Activated naive CD4-positive, alpha-beta T cell treated with anti-CD3 and anti-CD28 coated beads, Interleukin-2, amount 50 U/mL, for 24 hours (primary cell): ENCODE results near the gene ACER3.
"Not testable (repeated sequence)": the region's sequence is repeated elsewhere in the genome, so short reads cannot be mapped to it uniquely, and the experiment has no call there.

Experiments used
- H3K27ac Mint-ChIP-seq: one replicate; pipeline ENCODE4 v1.8.0; 2021; ENCODE audit warnings: mild to moderate bottlenecking, mixed read lengths
- H3K27me3 Mint-ChIP-seq: one replicate; pipeline ENCODE4 v1.8.0; 2021; ENCODE audit warnings: mixed read lengths
- H3K36me3 Mint-ChIP-seq: one replicate; pipeline ENCODE4 v1.8.0; 2021; ENCODE audit warnings: mixed read lengths
- H3K4me1 Mint-ChIP-seq: one replicate; pipeline ENCODE4 v1.8.0; 2021; ENCODE audit warnings: mixed read lengths
- H3K4me3 Mint-ChIP-seq: one replicate; pipeline ENCODE4 v1.8.0; 2021; ENCODE audit warnings: mild to moderate bottlenecking, mixed read lengths
- H3K9me3 Mint-ChIP-seq: one replicate; pipeline ENCODE4 v1.8.0; 2021; ENCODE audit warnings: mixed read lengths

ACER3 gene

DNA sequence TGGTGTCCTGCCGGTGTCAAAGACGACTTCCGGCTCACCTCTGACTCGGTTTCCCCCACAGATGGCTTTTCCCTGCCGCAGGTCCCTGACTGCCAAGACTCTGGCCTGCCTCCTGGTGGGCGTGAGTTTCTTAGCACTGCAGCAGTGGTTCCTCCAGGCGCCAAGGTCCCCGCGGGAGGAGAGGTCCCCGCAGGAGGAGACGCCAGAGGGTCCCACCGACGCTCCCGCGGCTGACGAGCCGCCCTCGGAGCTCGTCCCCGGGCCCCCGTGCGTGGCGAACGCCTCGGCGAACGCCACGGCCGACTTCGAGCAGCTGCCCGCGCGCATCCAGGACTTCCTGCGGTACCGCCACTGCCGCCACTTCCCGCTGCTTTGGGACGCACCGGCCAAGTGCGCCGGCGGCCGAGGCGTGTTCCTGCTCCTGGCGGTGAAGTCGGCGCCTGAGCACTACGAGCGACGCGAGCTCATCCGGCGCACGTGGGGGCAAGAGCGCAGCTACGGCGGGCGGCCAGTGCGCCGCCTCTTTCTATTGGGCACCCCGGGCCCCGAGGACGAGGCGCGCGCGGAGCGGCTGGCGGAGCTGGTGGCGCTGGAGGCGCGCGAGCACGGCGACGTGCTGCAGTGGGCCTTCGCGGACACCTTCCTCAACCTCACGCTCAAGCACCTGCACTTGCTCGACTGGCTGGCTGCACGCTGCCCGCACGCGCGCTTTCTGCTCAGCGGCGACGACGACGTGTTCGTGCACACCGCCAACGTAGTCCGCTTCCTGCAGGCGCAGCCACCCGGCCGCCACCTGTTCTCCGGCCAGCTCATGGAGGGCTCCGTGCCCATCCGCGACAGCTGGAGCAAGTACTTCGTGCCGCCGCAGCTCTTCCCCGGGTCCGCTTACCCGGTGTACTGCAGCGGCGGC is 179.0 kb downstream of the ACER3 start:
- H3K4me3 Mint-ChIP-seq = no peak overlapping the region
- H3K4me1 Mint-ChIP-seq = no peaks in the 10 kb centered on the region
- H3K27ac Mint-ChIP-seq = no peak overlapping the region
- H3K27me3 Mint-ChIP-seq = peaks cover 31% of the 10 kb centered on the region
- H3K9me3 Mint-ChIP-seq = no peaks in the 10 kb centered on the region
- no peaks in the 10 kb centered on the region for H3K36me3 Mint-ChIP-seq

DNA sequence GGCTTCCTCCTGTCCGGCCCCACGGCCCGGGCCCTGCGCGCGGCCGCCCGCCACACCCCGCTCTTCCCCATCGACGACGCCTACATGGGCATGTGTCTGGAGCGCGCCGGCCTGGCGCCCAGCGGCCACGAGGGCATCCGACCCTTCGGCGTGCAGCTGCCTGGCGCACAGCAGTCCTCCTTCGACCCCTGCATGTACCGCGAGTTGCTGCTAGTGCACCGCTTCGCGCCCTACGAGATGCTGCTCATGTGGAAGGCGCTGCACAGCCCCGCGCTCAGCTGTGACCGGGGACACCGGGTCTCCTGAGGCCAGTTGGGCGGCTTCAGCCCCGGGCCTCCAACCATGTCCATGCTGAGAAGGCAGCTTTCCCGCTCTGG is 179.7 kb downstream of the ACER3 start:
- Mint-ChIP-seq H3K4me3 (no peak overlapping the region), H3K27ac (no peak overlapping the region), H3K36me3 (no peaks in the 10 kb centered on the region), H3K9me3 (no peaks in the 10 kb centered on the region), H3K27me3 (peaks cover 34% of the 10 kb centered on the region), H3K4me1 (no peaks in the 10 kb centered on the region)

DNA sequence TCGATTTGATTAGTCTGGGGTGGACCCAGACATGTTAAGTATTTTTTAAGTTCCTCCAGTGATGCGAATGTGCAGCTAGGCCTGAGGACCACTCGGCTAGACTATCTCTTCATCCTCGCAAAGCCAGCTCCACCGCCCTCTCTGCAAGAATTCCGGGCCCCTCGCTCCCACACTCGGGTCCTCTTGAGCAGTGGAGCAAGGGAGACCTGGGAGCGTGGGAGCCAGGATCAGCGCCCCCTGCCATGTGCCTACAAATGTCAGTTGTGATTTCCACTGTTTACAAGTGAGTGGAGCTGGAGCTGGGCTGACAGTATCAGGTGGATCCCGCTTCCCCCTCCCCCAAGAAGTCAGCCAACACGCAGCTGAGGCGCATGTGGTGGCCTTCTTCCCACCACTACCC is 180.2 kb downstream of the ACER3 start:
- no peaks in the 10 kb centered on the region for H3K4me1 Mint-ChIP-seq
- peak overlapping the region; percentile 46 for H3K4me3 Mint-ChIP-seq
- no peaks in the 10 kb centered on the region for H3K9me3 Mint-ChIP-seq
- no peak overlapping the region for H3K27ac Mint-ChIP-seq
- peaks cover 34% of the 10 kb centered on the region for H3K27me3 Mint-ChIP-seq
- H3K36me3 Mint-ChIP-seq = no peaks in the 10 kb centered on the region

DNA sequence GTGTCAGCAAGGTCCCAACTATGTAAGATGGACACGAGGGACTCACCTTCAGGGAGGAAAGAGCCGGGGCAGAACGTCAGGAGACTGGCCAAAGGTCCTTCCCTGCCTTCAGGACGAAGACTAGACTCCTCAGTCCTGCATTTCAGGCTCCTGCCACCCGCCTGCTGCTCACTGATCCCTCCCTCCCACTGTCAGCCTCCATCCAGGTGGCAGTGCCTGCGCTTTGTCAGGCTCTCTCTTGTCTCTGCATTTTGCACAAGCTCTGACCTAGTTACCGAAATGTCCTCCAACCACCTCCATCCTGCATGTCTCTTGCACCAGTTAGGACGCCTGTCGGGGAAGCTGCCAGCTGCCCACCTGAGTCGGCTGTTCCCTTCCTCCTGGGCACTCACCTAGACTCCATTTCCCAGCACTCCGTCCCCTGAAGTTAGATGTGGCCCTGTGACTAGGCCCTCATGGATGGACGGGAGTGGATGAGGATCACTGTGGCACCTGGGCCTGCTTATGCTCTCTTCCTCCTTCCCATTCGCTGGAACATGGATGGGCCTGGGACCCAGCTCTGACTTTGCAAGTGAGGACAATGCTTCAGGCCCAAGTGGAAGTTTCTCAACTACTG is 181.5 kb downstream of the ACER3 start:
- no peaks in the 10 kb centered on the region for H3K9me3 Mint-ChIP-seq
- peaks cover 11% of the 10 kb centered on the region for H3K4me1 Mint-ChIP-seq
- H3K27ac Mint-ChIP-seq = no peak overlapping the region
- H3K4me3 Mint-ChIP-seq = no peak overlapping the region
- peaks cover 24% of the 10 kb centered on the region for H3K27me3 Mint-ChIP-seq
- no peaks in the 10 kb centered on the region for H3K36me3 Mint-ChIP-seq

DNA sequence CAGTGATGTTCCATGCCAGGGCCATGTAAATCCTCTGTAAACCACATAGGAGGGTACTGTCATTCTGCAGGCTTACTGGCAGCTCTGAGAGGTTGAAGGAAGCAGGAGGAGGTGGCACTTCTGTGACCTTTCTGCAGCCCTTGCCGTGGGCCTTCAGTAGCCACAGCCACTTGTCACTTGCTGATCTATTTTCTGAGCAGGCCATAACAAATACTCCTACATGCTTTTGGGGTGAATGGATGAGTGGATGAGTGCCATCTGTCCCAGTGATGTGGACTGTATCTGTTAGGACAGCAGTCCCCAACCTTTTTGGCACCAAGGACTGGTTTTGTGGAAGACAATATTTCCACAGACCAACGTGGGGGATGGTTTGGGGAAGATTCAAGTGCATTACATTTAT is 183.6 kb downstream of the ACER3 start:
- Mint-ChIP-seq H3K27me3 (peaks cover 12% of the 10 kb centered on the region), H3K9me3 (no peaks in the 10 kb centered on the region), H3K36me3 (no peaks in the 10 kb centered on the region), H3K4me1 (peaks cover 12% of the 10 kb centered on the region), H3K27ac (no peak overlapping the region), H3K4me3 (no peak overlapping the region)

DNA sequence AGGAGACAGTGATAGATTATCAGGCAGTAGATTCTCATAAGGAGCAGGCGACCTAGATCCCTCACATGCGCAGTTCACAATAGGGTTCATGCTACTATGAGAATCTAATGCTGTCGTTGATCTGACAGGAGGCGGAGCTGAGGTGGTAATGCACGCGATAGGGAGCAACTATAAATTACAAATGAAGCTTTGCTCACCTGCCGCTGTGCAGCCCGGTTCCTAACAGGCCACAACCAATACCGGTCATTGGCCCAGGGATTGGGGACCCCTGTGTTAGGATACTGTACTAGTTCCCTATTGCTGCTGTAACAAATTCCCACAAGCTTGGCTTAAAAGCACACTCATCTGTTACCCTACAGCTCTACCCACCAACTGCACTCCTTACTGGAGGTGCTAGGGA is 184.2 kb downstream of the ACER3 start:
- no peak overlapping the region for H3K4me3 Mint-ChIP-seq
- no peaks in the 10 kb centered on the region for H3K36me3 Mint-ChIP-seq
- H3K27me3 Mint-ChIP-seq = peaks cover 12% of the 10 kb centered on the region
- H3K9me3 Mint-ChIP-seq = no peaks in the 10 kb centered on the region
- H3K27ac Mint-ChIP-seq = no peak overlapping the region
- peaks cover 12% of the 10 kb centered on the region for H3K4me1 Mint-ChIP-seq

DNA sequence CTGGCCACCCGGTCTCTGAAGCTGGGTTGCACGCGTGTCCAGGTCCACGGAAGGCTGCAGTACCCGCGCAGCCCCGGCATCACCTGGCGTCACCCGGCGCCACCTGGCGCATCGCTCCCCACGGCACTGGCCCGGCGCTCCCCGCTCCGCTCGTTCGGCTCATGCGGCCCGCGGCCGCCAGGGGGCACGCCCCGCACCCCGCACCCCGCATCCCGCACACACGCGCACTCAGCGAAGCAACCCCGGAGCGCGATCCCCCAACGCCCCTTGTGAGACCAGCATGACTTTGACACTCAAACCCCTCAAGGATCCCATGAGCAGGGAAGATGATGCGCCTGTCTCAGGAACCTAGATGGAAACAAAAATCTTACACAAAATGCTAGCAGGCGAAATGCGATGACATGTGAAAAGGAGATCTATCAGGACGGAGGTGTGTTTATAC is 185.4 kb downstream of the ACER3 start:
- H3K27ac Mint-ChIP-seq = no peak overlapping the region
- H3K27me3 Mint-ChIP-seq = peaks cover 7% of the 10 kb centered on the region
- no peak overlapping the region for H3K4me3 Mint-ChIP-seq
- peaks cover 12% of the 10 kb centered on the region for H3K4me1 Mint-ChIP-seq
- no peaks in the 10 kb centered on the region for H3K9me3 Mint-ChIP-seq
- H3K36me3 Mint-ChIP-seq = no peaks in the 10 kb centered on the region

DNA sequence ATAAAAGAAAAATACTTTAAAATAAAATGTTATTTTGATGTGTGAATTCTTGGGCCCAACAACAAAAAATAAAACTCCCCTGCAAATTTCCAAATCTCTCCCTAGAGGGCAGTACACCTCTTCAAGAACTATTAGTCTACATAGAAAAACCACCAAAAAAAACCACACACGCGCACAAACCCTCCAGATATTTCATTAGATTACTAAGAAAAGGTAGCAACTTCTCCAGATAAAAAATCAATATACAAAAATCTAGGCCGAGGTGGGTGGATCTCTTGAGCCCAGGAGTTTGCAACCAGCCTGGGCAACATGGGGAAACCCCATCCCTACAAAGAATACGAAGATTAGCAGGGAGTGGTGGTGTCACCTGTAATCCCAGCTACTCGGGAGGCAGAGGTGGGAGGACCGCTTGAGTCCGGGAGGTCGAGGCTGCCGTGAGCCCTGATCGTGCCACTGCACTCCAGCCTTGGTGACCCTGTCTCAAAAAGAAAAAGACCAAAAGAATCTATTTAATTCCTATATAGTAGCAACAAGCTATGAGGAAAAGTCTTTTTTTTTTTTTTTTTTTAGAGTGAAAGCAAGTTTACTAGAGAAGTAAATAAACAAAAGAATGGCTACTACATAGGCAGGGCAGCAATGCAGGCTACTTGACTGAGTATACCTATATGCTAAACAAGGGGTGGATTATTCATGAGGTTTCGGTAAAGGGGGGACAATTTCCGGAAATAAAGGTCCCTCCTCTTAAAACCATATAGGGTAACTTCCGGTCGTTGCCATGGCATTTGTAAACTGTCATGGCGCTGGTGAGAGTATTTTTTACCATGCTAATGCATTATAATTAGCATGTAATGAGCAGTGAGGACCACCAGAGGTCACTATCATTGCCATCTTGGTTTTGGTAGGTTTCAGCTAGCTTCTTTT is 186.5 kb downstream of the ACER3 start:
- Mint-ChIP-seq H3K27ac (peak overlapping the region; percentile 31), H3K9me3 (no peaks in the 10 kb centered on the region), H3K27me3 (peaks cover 4% of the 10 kb centered on the region), H3K36me3 (no peaks in the 10 kb centered on the region), H3K4me3 (peak overlapping the region; percentile 84), H3K4me1 (peaks cover 12% of the 10 kb centered on the region)

DNA sequence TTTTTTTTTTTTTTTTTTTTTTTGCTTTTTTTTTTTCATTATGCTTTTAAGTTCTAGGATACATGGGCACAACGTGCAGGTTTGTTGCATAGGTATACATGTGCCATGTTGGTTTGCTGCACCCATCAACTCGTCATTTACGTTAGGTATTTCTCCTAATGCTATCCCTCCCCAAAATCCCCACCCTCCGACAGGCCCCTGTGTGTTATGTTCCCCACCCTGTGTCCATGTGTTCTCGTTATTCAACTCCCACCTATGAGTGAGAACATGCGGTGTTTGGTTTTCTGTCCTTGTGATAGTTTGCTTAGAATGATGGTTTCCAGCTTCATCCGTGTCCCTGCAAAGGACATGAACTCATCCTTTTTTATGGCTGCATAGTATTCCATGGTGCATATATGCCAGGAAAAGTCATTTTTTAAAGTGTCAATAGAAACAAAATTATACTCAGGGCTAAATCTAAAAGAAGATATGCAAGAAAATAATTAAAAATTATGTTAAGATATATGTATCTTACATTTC is 187.3 kb downstream of the ACER3 start:
- not testable (repeated sequence) for H3K9me3 Mint-ChIP-seq, H3K4me3 Mint-ChIP-seq, H3K36me3 Mint-ChIP-seq, H3K27me3 Mint-ChIP-seq
- Mint-ChIP-seq H3K27ac (peak overlapping the region; percentile 27), H3K4me1 (peaks cover 12% of the 10 kb centered on the region)

DNA sequence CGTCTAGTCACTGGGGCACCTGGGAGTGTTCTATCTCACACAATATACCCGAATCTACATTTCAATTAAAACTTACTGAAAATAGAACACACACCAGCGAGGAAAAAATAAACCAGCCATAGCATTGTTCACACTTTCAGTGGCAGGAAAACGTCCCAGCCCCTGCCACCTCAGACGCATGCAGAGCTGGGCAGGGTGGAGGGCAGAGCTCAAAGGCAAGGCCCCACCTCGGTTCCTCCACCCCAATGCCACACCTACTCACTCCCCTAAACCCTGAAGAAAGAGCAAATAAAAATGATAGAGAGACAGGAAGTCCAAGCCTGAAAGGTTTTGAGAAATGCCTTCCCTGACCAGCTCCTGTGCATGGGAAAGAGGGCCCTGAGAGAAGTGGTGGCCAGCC is 188.3 kb downstream of the ACER3 start:
- no peak overlapping the region for H3K27ac Mint-ChIP-seq
- no peaks in the 10 kb centered on the region for H3K36me3 Mint-ChIP-seq
- peaks cover 3% of the 10 kb centered on the region for H3K27me3 Mint-ChIP-seq
- no peak overlapping the region for H3K4me3 Mint-ChIP-seq
- peaks cover 12% of the 10 kb centered on the region for H3K4me1 Mint-ChIP-seq
- H3K9me3 Mint-ChIP-seq = no peaks in the 10 kb centered on the region

DNA sequence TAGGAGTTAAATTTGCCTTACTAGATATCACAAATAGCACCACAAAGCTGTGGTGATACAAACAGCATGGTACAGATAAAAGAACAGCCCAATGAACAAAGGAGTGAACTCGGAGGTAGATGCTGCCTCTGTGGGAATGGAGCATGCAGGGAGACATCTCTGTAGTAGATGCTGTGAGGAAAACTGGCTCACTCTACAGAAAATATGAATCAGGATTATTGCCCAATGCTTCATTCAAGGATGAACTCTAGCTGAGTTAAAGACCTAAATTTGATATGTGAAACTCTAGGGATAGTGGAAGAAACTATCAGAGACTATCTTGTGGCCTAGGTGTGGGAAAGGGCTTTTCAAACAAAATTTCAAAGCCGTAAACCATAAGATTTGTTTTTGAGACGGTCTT is 190.8 kb downstream of the ACER3 start:
- no peaks in the 10 kb centered on the region for H3K36me3 Mint-ChIP-seq
- no peaks in the 10 kb centered on the region for H3K9me3 Mint-ChIP-seq
- H3K27ac Mint-ChIP-seq = no peak overlapping the region
- H3K4me3 Mint-ChIP-seq = no peak overlapping the region
- no peaks in the 10 kb centered on the region for H3K27me3 Mint-ChIP-seq
- peaks cover 7% of the 10 kb centered on the region for H3K4me1 Mint-ChIP-seq

DNA sequence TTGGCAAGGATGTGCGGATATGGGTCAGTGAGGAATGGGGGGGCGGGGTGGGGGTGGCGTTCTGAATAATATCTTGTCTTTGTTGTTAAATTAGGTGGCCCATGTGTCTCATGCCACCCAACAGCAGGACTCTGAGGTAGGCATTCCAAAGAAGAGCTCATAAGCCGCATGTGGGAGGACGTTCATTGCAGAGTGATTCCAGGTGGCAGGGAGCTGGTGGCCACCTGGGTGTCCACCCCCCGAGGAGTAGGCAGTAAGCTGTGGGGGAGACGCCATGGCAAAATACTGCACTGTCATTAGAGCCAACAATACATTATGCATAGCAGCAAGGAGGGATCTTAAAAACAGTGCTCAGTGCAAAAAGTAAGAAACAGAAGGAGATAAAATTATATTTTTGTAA is 191.8 kb downstream of the ACER3 start:
- no peaks in the 10 kb centered on the region for H3K9me3 Mint-ChIP-seq
- no peaks in the 10 kb centered on the region for H3K27me3 Mint-ChIP-seq
- H3K36me3 Mint-ChIP-seq = no peaks in the 10 kb centered on the region
- H3K27ac Mint-ChIP-seq = peak overlapping the region; percentile 19
- no peaks in the 10 kb centered on the region for H3K4me1 Mint-ChIP-seq
- no peak overlapping the region for H3K4me3 Mint-ChIP-seq

DNA sequence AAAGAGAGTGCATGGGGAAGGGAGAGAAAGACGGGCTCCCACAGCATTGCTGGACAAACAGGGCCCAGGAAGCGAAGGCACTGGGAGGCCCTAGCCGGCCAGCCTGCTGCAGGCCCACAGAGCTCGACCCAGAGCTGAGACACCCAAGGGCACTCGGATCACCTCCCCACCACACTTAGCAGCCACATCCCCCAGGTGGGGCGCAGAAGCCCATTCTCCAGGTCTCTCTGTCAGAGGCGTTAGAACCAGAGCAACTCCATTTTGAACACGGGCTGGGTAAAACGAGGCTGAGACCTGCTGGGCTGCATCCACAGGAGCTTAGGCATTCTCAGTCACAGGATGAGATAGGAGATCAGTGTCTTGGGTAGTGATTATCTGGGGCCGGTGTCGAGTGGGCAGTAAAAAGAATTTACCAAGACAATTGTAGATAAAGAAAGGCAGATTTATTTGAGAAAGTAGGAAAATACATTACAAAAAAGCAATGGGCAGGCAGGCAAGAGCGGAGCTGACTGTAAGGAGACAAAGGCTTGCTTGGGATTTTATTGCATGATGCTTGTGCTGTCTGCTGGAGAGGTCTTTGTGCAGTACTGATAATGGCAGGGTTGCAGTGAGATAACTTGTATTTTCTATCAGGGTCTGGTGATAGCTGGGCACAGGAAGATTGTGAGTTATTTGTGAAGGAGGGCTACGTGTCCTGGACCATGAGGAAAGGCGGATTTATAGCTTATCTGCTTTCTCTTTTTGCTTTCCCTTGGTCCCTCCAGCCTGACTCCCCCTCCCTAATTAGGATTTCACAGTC is 192.7 kb downstream of the ACER3 start:
- Mint-ChIP-seq H3K27me3 (no peaks in the 10 kb centered on the region), H3K27ac (no peak overlapping the region), H3K36me3 (no peaks in the 10 kb centered on the region), H3K4me1 (no peaks in the 10 kb centered on the region), H3K9me3 (no peaks in the 10 kb centered on the region), H3K4me3 (no peak overlapping the region)

DNA sequence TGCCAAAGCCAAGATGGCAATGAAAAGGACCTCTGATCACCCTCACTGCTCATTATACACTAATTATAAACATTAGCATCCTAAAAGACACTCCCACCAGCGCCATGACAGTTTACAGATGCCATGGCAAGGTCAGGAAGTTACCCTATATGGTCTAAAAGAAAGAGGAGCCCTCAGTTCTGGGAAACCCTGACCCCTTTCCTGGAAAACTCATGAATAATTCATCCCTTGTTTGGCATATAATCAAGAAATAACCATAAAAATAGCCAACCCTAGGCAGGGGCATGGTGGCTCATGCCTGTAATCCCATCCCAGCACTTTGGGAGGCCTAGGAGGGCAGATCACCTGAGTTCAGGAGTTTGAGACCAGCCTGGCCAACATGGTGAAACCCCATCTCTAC is 193.4 kb downstream of the ACER3 start:
- Mint-ChIP-seq H3K4me3 (no peak overlapping the region), H3K27me3 (no peaks in the 10 kb centered on the region), H3K27ac (no peak overlapping the region), H3K36me3 (no peaks in the 10 kb centered on the region), H3K9me3 (no peaks in the 10 kb centered on the region), H3K4me1 (no peaks in the 10 kb centered on the region)

DNA sequence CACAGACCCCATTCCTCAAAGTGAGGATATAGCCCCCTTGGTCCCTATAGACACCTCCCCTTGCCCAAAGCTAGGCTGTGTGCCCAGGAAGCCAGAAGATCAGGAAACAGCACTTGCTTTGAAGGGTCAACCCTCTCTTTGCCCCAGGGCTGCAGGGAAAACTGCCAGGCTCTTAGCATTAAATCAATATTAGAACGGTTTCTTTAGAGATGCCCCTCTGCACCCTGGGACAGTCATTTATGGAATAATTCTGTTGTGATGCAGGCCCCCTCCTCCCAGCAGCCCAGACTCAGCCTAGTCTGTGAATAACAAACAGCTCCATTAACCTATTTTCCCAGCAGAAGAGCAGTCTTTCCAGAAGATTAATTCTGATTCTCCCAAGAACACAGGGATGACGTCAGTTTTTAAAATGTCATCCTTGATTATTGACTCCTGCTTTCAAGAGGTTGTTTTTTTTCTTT is 194.4 kb downstream of the ACER3 start:
- H3K27me3 Mint-ChIP-seq = no peaks in the 10 kb centered on the region
- no peak overlapping the region for H3K4me3 Mint-ChIP-seq
- H3K36me3 Mint-ChIP-seq = no peaks in the 10 kb centered on the region
- H3K4me1 Mint-ChIP-seq = no peaks in the 10 kb centered on the region
- no peaks in the 10 kb centered on the region for H3K9me3 Mint-ChIP-seq
- no peak overlapping the region for H3K27ac Mint-ChIP-seq
